ENCODE measurements around the gene GRM7. TPM values are rescaled to one million over a fixed set of nuclear protein-coding genes. Genes with fewer than 3 reads are reported as not detected.

GRM7 gene
- total and polyA plus RNA-seq, 2 of the 4 experiments (the other 2 are of a cell fraction), result not detected

DNA sequence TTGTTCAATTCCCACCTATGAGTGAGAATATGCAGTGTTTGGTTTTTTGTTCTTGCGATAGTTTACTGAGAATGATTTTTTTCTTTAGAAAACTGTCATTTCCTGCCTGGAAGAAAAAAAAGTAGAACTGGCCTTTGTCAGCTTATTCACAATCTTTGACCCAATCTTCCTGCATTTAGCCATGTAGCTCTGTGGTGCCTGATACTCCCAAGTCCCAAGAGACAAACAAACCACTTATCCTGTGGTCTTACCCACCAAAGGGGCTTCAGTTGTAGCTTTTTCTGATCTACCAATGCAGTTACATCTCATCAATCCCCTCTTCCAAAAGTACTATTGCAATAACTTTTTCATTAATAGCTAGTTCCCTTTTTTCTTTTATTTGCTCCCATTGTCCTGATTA is 444.6 kb downstream of the GRM7 start:
- H3K4ac ChIP-seq (ENCODE audit: low read depth, low read length), result no peak overlapping the region
- H3K9me3 ChIP-seq (ENCODE audit: control insufficient read depth, insufficient read depth, low read length), result peaks cover 13% of the 10 kb centered on the region
- H3K4me2 ChIP-seq (ENCODE audit: low read depth, low read length), result no peak overlapping the region
- no peak overlapping the region for H3K56ac ChIP-seq (ENCODE audit: extremely low read depth, insufficient read depth, low read length)
- no peak overlapping the region for H3K23ac ChIP-seq (ENCODE audit: low read depth, low read length)
- no peak overlapping the region for H2AK9ac ChIP-seq (replicated peaks; ENCODE audit: low read depth, low read length, poor library complexity)
- no peak overlapping the region for H2AK5ac ChIP-seq (ENCODE audit: low read depth, low read length)
- ATAC-seq (ENCODE audit: low read depth) (no peak), DNase-seq (no peak)
- no peak overlapping the region for H2AFZ ChIP-seq (replicated peaks; ENCODE audit: low read length, poor library complexity)
- H3K27me3 ChIP-seq (ENCODE audit: control insufficient read depth, insufficient read depth, low read length), result no peaks in the 10 kb centered on the region
- H3K4me1 ChIP-seq (ENCODE audit: control insufficient read depth, insufficient read depth, low read length), result no peaks in the 10 kb centered on the region
- H2BK5ac ChIP-seq (ENCODE audit: low read depth, low read length, poor library complexity, severe bottlenecking), result no peak overlapping the region
- no peak overlapping the region for H3K9ac ChIP-seq (ENCODE audit: low read depth, low read length)
- no peak overlapping the region for H4K91ac ChIP-seq (ENCODE audit: insufficient read depth, low read depth, low read length)
- H4K5ac ChIP-seq (ENCODE audit: low read depth, low read length), result no peak overlapping the region
- intact Hi-C loops (cut with micrococcal nuclease) (no loop called here), in situ Hi-C loops (cut with MboI; ENCODE audit: low sequenced_read_pairs) (no loop called here), dilution Hi-C loops (cut with HindIII; ENCODE audit: low sequenced_read_pairs, unreplicated experiment) (no loop called here)
- no peak overlapping the region for H2BK15ac ChIP-seq (ENCODE audit: low read depth, low read length)
- BruUV-seq (replicated peaks), result no TSS peak
- no peaks in the 10 kb centered on the region for H3K36me3 ChIP-seq (ENCODE audit: control insufficient read depth, insufficient read depth, low read length)
- H4K8ac ChIP-seq (ENCODE audit: low read depth in 2 of 2, low read length in 2 of 2), result no peak overlapping the region
- H3K18ac ChIP-seq (ENCODE audit: low read depth, low read length), result no peak overlapping the region
- H4K20me1 ChIP-seq (ENCODE audit: insufficient read depth, low read length), result no peaks in the 10 kb centered on the region
- no peak overlapping the region for H3K27ac ChIP-seq (ENCODE audit: insufficient read depth, low read length)
- no peaks in the 10 kb centered on the region for H3K9me1 ChIP-seq (ENCODE audit: insufficient read depth, low read length)
- ChIA-PET CTCF (no interaction called here), POLR2A (ENCODE audit: unreplicated experiment) (no interaction called here)
- no CpG with 5 or more reads among the region's 1 CpG for WGBS, 2 experiments (ENCODE audit: extremely low coverage in 2 of 2, insufficient read length in 1 of 2)
- H2BK20ac ChIP-seq (ENCODE audit: low read depth, low read length), result no peak overlapping the region
- no peaks in the 10 kb centered on the region for H3K79me1 ChIP-seq (ENCODE audit: low read depth in 1 of 2, low read length in 2 of 2)
- H3K14ac ChIP-seq (replicated peaks; ENCODE audit: low read depth, low read length), result no peak overlapping the region
- TF ChIP-seq SMC3 (IDR thresholded peaks at IDR 0.05; ENCODE audit: low read depth, low read length) (no peak), RAD21 (IDR thresholded peaks at IDR 0.05; ENCODE audit: low read length) (no peak), CEBPB (IDR thresholded peaks at IDR 0.05; ENCODE audit: low read depth, low read length) (no peak), RCOR1 (IDR thresholded peaks at IDR 0.05; ENCODE audit: insufficient replicate concordance, low read length) (no peak), MAZ (IDR thresholded peaks at IDR 0.05; ENCODE audit: borderline replicate concordance, low read depth, low read length) (no peak), CHD1 (IDR thresholded peaks at IDR 0.05; ENCODE audit: low read depth, low read length) (no peak), NFE2L2 (IDR thresholded peaks at IDR 0.05; ENCODE audit: low read depth, low read length) (no peak), FOS (IDR thresholded peaks at IDR 0.05; ENCODE audit: low read depth, low read length) (no peak), MXI1 (IDR thresholded peaks at IDR 0.05; ENCODE audit: borderline replicate concordance, low read depth, low read length) (no peak), BHLHE40 (IDR thresholded peaks at IDR 0.05; ENCODE audit: low read depth, low read length) (no peak), RFX5 (IDR thresholded peaks at IDR 0.05; ENCODE audit: low read depth, low read length) (no peak)
- TF ChIP-seq, protein P1, sequence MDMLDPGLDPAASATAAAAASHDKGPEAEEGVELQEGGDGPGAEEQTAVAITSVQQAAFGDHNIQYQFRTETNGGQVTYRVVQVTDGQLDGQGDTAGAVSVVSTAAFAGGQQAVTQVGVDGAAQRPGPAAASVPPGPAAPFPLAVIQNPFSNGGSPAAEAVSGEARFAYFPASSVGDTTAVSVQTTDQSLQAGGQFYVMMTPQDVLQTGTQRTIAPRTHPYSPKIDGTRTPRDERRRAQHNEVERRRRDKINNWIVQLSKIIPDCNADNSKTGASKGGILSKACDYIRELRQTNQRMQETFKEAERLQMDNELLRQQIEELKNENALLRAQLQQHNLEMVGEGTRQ (IDR thresholded peaks at IDR 0.05; ENCODE audit: low read depth, low read length), result no peak
- TF ChIP-seq, protein P2, sequence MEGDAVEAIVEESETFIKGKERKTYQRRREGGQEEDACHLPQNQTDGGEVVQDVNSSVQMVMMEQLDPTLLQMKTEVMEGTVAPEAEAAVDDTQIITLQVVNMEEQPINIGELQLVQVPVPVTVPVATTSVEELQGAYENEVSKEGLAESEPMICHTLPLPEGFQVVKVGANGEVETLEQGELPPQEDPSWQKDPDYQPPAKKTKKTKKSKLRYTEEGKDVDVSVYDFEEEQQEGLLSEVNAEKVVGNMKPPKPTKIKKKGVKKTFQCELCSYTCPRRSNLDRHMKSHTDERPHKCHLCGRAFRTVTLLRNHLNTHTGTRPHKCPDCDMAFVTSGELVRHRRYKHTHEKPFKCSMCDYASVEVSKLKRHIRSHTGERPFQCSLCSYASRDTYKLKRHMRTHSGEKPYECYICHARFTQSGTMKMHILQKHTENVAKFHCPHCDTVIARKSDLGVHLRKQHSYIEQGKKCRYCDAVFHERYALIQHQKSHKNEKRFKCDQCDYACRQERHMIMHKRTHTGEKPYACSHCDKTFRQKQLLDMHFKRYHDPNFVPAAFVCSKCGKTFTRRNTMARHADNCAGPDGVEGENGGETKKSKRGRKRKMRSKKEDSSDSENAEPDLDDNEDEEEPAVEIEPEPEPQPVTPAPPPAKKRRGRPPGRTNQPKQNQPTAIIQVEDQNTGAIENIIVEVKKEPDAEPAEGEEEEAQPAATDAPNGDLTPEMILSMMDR (conservative IDR thresholded peaks at IDR 0.05; ENCODE audit: low read depth, low read length), result no peak
- H3K4me3 ChIP-seq (ENCODE audit: insufficient read depth, low read depth, low read length), result no peak overlapping the region
- H2BK120ac ChIP-seq (ENCODE audit: low read depth, low read length), result no peak overlapping the region

Data from IMR-90 (cell line).